Putamen (tissue), 1 donor: ENCODE measurements around the gene CAAP1.
"Not testable (repeated sequence)": the region's sequence is repeated elsewhere in the genome, so short reads cannot be mapped to it uniquely, and the experiment has no call there.

Experiments used
- DNase-seq: peaks from one replicate; pipeline ENCODE4 v3.0.0-alpha.2; 2016; ENCODE audit warnings: low spot score

CAAP1 gene

GRCh38 chr9:26892251-26893029 is at the start of gene CAAP1:
Gene CAAP1, minus strand, starts transcription at chr9:26892802. Its CDS starts 87 bp downstream, at chr9:26892715.
- DNase-seq: peak; percentile 93

GRCh38 chr9:26940779-26941178 is 48.2 kb upstream of the CAAP1 start:
- DNase-seq: no peak

GRCh38 chr9:26939955-26940711 is 47.5 kb upstream of the CAAP1 start:
- DNase-seq: no peak

- DNase-seq: no peak
Observed at GRCh38 chr9:26937816-26938371, 45.3 kb upstream of the CAAP1 start.

GRCh38 chr9:26935847-26936246 is 43.2 kb upstream of the CAAP1 start:
- no peak for DNase-seq

GRCh38 chr9:26928902-26929495 is 36.4 kb upstream of the CAAP1 start:
- DNase-seq: no peak

- no peak for DNase-seq
Observed at GRCh38 chr9:26925609-26926008, 33.0 kb upstream of the CAAP1 start.

GRCh38 chr9:26919698-26920097 is 27.1 kb upstream of the CAAP1 start:
- no peak for DNase-seq

- no peak for DNase-seq
Observed at GRCh38 chr9:26913138-26913668, 20.6 kb upstream of the CAAP1 start.

- DNase-seq: no peak
Observed at GRCh38 chr9:26904671-26905070, 12.1 kb upstream of the CAAP1 start.

GRCh38 chr9:26904070-26904469 is 11.5 kb upstream of the CAAP1 start:
- DNase-seq: no peak

GRCh38 chr9:26893030-26893676 is 551 bp upstream of the CAAP1 start:
- no peak for DNase-seq

- no peak for DNase-seq
Observed at GRCh38 chr9:26891726-26892125, 876 bp downstream of the CAAP1 start.

- no peak for DNase-seq
Observed at GRCh38 chr9:26888271-26888670, 4.3 kb downstream of the CAAP1 start.

- DNase-seq: no peak
Observed at GRCh38 chr9:26882154-26882553, 10.4 kb downstream of the CAAP1 start.

- no peak for DNase-seq
Observed at GRCh38 chr9:26880262-26880661, 12.3 kb downstream of the CAAP1 start.

- not testable (repeated sequence) for DNase-seq
Observed at GRCh38 chr9:26875155-26875554, 17.4 kb downstream of the CAAP1 start.

- DNase-seq: no peak
Observed at GRCh38 chr9:26870292-26870691, 22.3 kb downstream of the CAAP1 start.

- DNase-seq: peak; percentile 3
Observed at GRCh38 chr9:26863074-26863473, 29.5 kb downstream of the CAAP1 start.

GRCh38 chr9:26856413-26857032 is 36.1 kb downstream of the CAAP1 start:
- DNase-seq: no peak

GRCh38 chr9:26850995-26851394 is 41.6 kb downstream of the CAAP1 start:
- DNase-seq: no peak
